ENCODE results near the gene KAZN. TPM values are rescaled to one million over a fixed set of nuclear protein-coding genes. Genes with fewer than 3 reads are reported as not detected.

KAZN gene
- total RNA-seq, 2 experiments from 2014 or later = 0.22 to 0.55 TPM

DNA sequence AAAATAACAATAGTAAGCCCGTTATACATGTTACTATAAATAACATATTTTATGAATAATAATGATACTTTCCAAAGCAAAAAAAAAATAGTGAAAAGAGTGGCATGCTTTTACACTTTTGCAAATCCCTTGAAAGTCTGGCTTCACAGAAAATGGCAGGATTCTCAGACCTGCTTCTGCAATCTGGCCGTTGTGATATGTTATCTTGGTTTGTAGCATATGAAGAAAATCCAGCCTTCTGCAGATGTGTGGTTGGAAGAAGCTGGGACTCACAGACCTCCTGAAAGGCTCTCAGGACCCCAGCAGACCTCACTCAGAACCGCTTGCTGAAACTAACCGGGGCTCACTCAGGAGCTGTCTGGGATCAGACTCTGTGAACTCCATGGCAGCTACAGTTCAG, 299.1 kb downstream of the KAZN start:
- POLR2A ChIA-PET = no interaction called here

GRCh38 chr1:14897997-14898645, 299.6 kb downstream of the KAZN start:
- Histone ChIP-seq H3K27me3 (ENCODE audit: control insufficient read depth in 1 of 2, insufficient read depth in 2 of 2, low read length in 2 of 2) (peaks cover 3 to 7% of the 10 kb centered on the region in 2 experiments), H3K36me3 (ENCODE audit: insufficient read depth, low read length) (no peaks in the 10 kb centered on the region), H3K27ac (ENCODE audit: low read depth in 1 of 2, low read length in 2 of 2) (no peak overlapping the region), H3K9me3 (ENCODE audit: control insufficient read depth in 1 of 2, insufficient read depth in 1 of 2, low read length in 2 of 2) (no peaks in the 10 kb centered on the region), H3K4me3 (ENCODE audit: low read length) (no peak overlapping the region), H3K4me1 (ENCODE audit: insufficient read depth, low read length) (no peaks in the 10 kb centered on the region)
- Mint-ChIP-seq H3K4me1 (ENCODE audit: low read depth) (no peaks in the 10 kb centered on the region), H3K4me3 (no peak overlapping the region), H3K27me3 (peaks cover 29% of the 10 kb centered on the region), H3K27ac (no peak overlapping the region), H3K9me3 (no peaks in the 10 kb centered on the region), H3K36me3 (ENCODE audit: low read depth) (no peaks in the 10 kb centered on the region)
- no peak for DNase-seq
- intact Hi-C loops (cut with DNase I, micrococcal nuclease) = no loop called here
- no peak for TF ChIP-seq CTCF (IDR thresholded peaks at IDR 0.05)
- ATAC-seq (ENCODE audit: poor library complexity) = no peak
- POLR2A ChIA-PET = no interaction called here
- CTCF ChIA-PET = no interaction called here

More for the DNA sequence above, 299.1 kb downstream of the KAZN start:
- Mint-ChIP-seq H3K36me3 (ENCODE audit: low read depth) (no peaks in the 10 kb centered on the region), H3K27ac (no peak overlapping the region), H3K27me3 (peaks cover 33% of the 10 kb centered on the region), H3K9me3 (no peaks in the 10 kb centered on the region), H3K4me3 (no peak overlapping the region), H3K4me1 (ENCODE audit: low read depth) (no peaks in the 10 kb centered on the region)
- CTCF ChIA-PET = no interaction called here
- Histone ChIP-seq H3K36me3 (ENCODE audit: insufficient read depth, low read length) (no peaks in the 10 kb centered on the region), H3K27me3 (ENCODE audit: control insufficient read depth in 1 of 2, insufficient read depth in 2 of 2, low read length in 2 of 2) (peaks cover 3 to 7% of the 10 kb centered on the region in 2 experiments), H3K27ac (ENCODE audit: low read depth in 1 of 2, low read length in 2 of 2) (no peak overlapping the region), H3K4me3 (ENCODE audit: low read length) (no peak overlapping the region), H3K4me1 (ENCODE audit: insufficient read depth, low read length) (no peaks in the 10 kb centered on the region), H3K9me3 (ENCODE audit: control insufficient read depth in 1 of 2, insufficient read depth in 1 of 2, low read length in 2 of 2) (no peaks in the 10 kb centered on the region)
- TF ChIP-seq CTCF (IDR thresholded peaks at IDR 0.05) = no peak
- ATAC-seq (ENCODE audit: poor library complexity) (no peak), DNase-seq (no peak)
- intact Hi-C loops (cut with DNase I, micrococcal nuclease) = no loop called here

GRCh38 chr1:14899686-14900085, 301.2 kb downstream of the KAZN start:
- intact Hi-C loops (cut with DNase I, micrococcal nuclease) = no loop called here
- DNase-seq (no peak), ATAC-seq (ENCODE audit: poor library complexity) (no peak)
- no peaks in the 10 kb centered on the region for H3K9me3 ChIP-seq (ENCODE audit: control insufficient read depth in 1 of 2, insufficient read depth in 1 of 2, low read length in 2 of 2)
- no peak overlapping the region for H3K4me3 ChIP-seq (ENCODE audit: low read length)
- Mint-ChIP-seq H3K27me3 (peaks cover 29% of the 10 kb centered on the region), H3K36me3 (ENCODE audit: low read depth) (no peaks in the 10 kb centered on the region), H3K4me3 (no peak overlapping the region), H3K4me1 (ENCODE audit: low read depth) (no peaks in the 10 kb centered on the region), H3K27ac (no peak overlapping the region), H3K9me3 (no peaks in the 10 kb centered on the region)
- no peaks in the 10 kb centered on the region for H3K4me1 ChIP-seq (ENCODE audit: insufficient read depth, low read length)
- TF ChIP-seq CTCF (IDR thresholded peaks at IDR 0.05) = no peak
- H3K27ac ChIP-seq (ENCODE audit: low read depth in 1 of 2, low read length in 2 of 2) = no peak overlapping the region
- POLR2A ChIA-PET = no interaction called here
- H3K27me3 ChIP-seq (ENCODE audit: control insufficient read depth in 1 of 2, insufficient read depth in 2 of 2, low read length in 2 of 2) = peaks cover 0 to 3% of the 10 kb centered on the region in 2 experiments
- H3K36me3 ChIP-seq (ENCODE audit: insufficient read depth, low read length) = no peaks in the 10 kb centered on the region
- CTCF ChIA-PET = no interaction called here

All from CD4-positive, alpha-beta T cell (primary cell).